ENCODE data around the gene TMOD3. TPM values are rescaled to one million over a fixed set of nuclear protein-coding genes. Genes with fewer than 3 reads are reported as not detected.
A peak's percentile ranks its signal among the peaks of the same experiment; 100 is the strongest.

TMOD3 gene
- total RNA-seq, 1 experiment from 2014 or later: 28.8 TPM

GRCh38 chr15:51818150-51818549, 11.3 kb upstream of the TMOD3 start:
- in situ Hi-C loops (cut with HindIII; ENCODE audit: low sequenced_read_pairs): no loop called here
- no peak for DNase-seq (ENCODE audit: low spot score)

- in situ Hi-C loops (cut with HindIII; ENCODE audit: low sequenced_read_pairs): no loop called here
- no peak for DNase-seq (ENCODE audit: low spot score)
These were observed 3.8 kb upstream of the TMOD3 start for GRCh38 chr15:51825698-51826097.

GRCh38 chr15:51828621-51829375, 655 bp upstream of the TMOD3 start:
- no peak for DNase-seq (ENCODE audit: low spot score)

GRCh38 chr15:51830276-51830806, 888 bp downstream of the TMOD3 start:
- no peak for DNase-seq (ENCODE audit: low spot score)
- in situ Hi-C loops (cut with HindIII; ENCODE audit: low sequenced_read_pairs): no loop called here

More at GRCh38 chr15:51828621-51829375, 655 bp upstream of the TMOD3 start:
- in situ Hi-C loops (cut with HindIII; ENCODE audit: low sequenced_read_pairs): no loop called here

- in situ Hi-C loops (cut with HindIII; ENCODE audit: low sequenced_read_pairs): no loop called here
These were observed 4.3 kb downstream of the TMOD3 start for GRCh38 chr15:51833772-51834171.

GRCh38 chr15:51837792-51838251, 8.4 kb downstream of the TMOD3 start:
- in situ Hi-C loops (cut with HindIII; ENCODE audit: low sequenced_read_pairs): no loop called here

More at GRCh38 chr15:51833772-51834171, 4.3 kb downstream of the TMOD3 start:
- DNase-seq (ENCODE audit: low spot score): no peak

GRCh38 chr15:51838270-51838669, 8.8 kb downstream of the TMOD3 start:
- in situ Hi-C loops (cut with HindIII; ENCODE audit: low sequenced_read_pairs): no loop called here
- no peak for DNase-seq (ENCODE audit: low spot score)

More at GRCh38 chr15:51837792-51838251, 8.4 kb downstream of the TMOD3 start:
- no peak for DNase-seq (ENCODE audit: low spot score)

- in situ Hi-C loops (cut with HindIII; ENCODE audit: low sequenced_read_pairs): no loop called here
These were observed 11.2 kb downstream of the TMOD3 start for GRCh38 chr15:51840692-51841091.

GRCh38 chr15:51841406-51842040, 12.1 kb downstream of the TMOD3 start:
- DNase-seq (ENCODE audit: low spot score): no peak
- in situ Hi-C loops (cut with HindIII; ENCODE audit: low sequenced_read_pairs): no loop called here

More at GRCh38 chr15:51840692-51841091, 11.2 kb downstream of the TMOD3 start:
- DNase-seq (ENCODE audit: low spot score): no peak

GRCh38 chr15:51842265-51842664, 12.8 kb downstream of the TMOD3 start:
- DNase-seq (ENCODE audit: low spot score): no peak
- in situ Hi-C loops (cut with HindIII; ENCODE audit: low sequenced_read_pairs): no loop called here

GRCh38 chr15:51842852-51843737, 13.6 kb downstream of the TMOD3 start:
- no peak for DNase-seq (ENCODE audit: low spot score)

GRCh38 chr15:51844747-51845426, 15.4 kb downstream of the TMOD3 start:
- peak; percentile 31 for DNase-seq (ENCODE audit: low spot score)
- in situ Hi-C loops (cut with HindIII; ENCODE audit: low sequenced_read_pairs): no loop called here

More at GRCh38 chr15:51842852-51843737, 13.6 kb downstream of the TMOD3 start:
- in situ Hi-C loops (cut with HindIII; ENCODE audit: low sequenced_read_pairs): no loop called here

GRCh38 chr15:51846066-51846462, 16.6 kb downstream of the TMOD3 start:
- no peak for DNase-seq (ENCODE audit: low spot score)
- in situ Hi-C loops (cut with HindIII; ENCODE audit: low sequenced_read_pairs): no loop called here

- no peak for DNase-seq (ENCODE audit: low spot score)
- in situ Hi-C loops (cut with HindIII; ENCODE audit: low sequenced_read_pairs): no loop called here
These were observed 17.2 kb downstream of the TMOD3 start for GRCh38 chr15:51846463-51847230.

- no peak for DNase-seq (ENCODE audit: low spot score)
- in situ Hi-C loops (cut with HindIII; ENCODE audit: low sequenced_read_pairs): no loop called here
These were observed 19.4 kb downstream of the TMOD3 start for GRCh38 chr15:51848811-51849210.

GRCh38 chr15:51849860-51850259, 20.4 kb downstream of the TMOD3 start:
- DNase-seq (ENCODE audit: low spot score): no peak

GRCh38 chr15:51853998-51854397, 24.5 kb downstream of the TMOD3 start:
- DNase-seq (ENCODE audit: low spot score): no peak
- in situ Hi-C loops (cut with HindIII; ENCODE audit: low sequenced_read_pairs): no loop called here

More at GRCh38 chr15:51849860-51850259, 20.4 kb downstream of the TMOD3 start:
- in situ Hi-C loops (cut with HindIII; ENCODE audit: low sequenced_read_pairs): no loop called here

GRCh38 chr15:51855612-51856011, 26.2 kb downstream of the TMOD3 start:
- DNase-seq (ENCODE audit: low spot score): no peak
- in situ Hi-C loops (cut with HindIII; ENCODE audit: low sequenced_read_pairs): no loop called here

All from G401 (cell line).